Prostate gland (tissue), 2 donors: ENCODE data around the gene SLC25A33.

Experiments used
- POLR2A ChIP-seq: fragments of 450-650 bp; IDR thresholded peaks from one replicate; pipeline ENCODE4 v1.6.1; 2016; ENCODE audit warnings: antibody characterized with exemption, mild to moderate bottlenecking
- TF ChIP-seq, protein P1 (sequence below), 4 experiments: fragments of 200-600 bp in 2 of 4; fragments of 450-650 bp in 2 of 4; sonication (generic) in 2 of 4; IDR thresholded peaks; 1 replicate in 3 of 4; 2 replicates in 1 of 4; pipeline ENCODE4 v1.5.1; 2016 to 2019; ENCODE audit warnings: antibody characterized with exemption in 4 of 4, mild to moderate bottlenecking in 2 of 4, moderate library complexity in 2 of 4

- TF ChIP-seq, protein P1, sequence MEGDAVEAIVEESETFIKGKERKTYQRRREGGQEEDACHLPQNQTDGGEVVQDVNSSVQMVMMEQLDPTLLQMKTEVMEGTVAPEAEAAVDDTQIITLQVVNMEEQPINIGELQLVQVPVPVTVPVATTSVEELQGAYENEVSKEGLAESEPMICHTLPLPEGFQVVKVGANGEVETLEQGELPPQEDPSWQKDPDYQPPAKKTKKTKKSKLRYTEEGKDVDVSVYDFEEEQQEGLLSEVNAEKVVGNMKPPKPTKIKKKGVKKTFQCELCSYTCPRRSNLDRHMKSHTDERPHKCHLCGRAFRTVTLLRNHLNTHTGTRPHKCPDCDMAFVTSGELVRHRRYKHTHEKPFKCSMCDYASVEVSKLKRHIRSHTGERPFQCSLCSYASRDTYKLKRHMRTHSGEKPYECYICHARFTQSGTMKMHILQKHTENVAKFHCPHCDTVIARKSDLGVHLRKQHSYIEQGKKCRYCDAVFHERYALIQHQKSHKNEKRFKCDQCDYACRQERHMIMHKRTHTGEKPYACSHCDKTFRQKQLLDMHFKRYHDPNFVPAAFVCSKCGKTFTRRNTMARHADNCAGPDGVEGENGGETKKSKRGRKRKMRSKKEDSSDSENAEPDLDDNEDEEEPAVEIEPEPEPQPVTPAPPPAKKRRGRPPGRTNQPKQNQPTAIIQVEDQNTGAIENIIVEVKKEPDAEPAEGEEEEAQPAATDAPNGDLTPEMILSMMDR (IDR thresholded peaks at IDR 0.05): no peak
- no peak for TF ChIP-seq POLR2A
Observed at GRCh38 chr1:9576903-9577302, 37.6 kb downstream of the SLC25A33 start.
